ENCODE results near the gene SERPINA1.

DNA sequence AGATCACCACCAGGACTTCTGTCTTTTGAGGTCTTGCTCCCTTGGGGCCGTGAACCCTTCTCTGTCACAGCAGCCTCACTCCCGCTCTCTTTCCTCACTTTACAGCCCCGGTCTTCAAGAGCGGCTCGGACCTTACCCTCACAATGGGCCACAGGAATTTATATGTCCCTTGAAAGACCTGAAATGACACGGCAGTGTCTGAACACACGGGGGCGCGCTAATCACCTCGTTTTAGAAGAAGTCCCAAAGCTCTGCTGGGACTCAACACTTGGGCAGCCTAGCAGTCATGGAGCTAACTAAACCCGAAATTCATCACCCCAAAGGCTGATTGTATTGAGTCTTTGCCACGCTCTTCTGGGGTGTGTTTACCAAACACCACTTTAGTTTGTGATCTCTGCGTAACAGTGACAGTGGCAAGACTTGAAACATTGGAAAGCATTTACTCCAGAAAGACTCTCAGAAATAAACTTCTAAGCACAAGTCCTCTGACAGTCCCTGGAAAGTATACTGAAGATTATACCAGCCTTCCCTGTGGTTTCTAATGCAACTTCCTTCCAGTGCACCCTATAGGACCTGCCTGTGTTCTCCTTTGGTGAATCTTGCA lies 35.2 kb upstream of the SERPINA1 start:
- TF ChIP-seq, protein P1, sequence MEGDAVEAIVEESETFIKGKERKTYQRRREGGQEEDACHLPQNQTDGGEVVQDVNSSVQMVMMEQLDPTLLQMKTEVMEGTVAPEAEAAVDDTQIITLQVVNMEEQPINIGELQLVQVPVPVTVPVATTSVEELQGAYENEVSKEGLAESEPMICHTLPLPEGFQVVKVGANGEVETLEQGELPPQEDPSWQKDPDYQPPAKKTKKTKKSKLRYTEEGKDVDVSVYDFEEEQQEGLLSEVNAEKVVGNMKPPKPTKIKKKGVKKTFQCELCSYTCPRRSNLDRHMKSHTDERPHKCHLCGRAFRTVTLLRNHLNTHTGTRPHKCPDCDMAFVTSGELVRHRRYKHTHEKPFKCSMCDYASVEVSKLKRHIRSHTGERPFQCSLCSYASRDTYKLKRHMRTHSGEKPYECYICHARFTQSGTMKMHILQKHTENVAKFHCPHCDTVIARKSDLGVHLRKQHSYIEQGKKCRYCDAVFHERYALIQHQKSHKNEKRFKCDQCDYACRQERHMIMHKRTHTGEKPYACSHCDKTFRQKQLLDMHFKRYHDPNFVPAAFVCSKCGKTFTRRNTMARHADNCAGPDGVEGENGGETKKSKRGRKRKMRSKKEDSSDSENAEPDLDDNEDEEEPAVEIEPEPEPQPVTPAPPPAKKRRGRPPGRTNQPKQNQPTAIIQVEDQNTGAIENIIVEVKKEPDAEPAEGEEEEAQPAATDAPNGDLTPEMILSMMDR (IDR thresholded peaks at IDR 0.05): peak; percentile 56
- TF ChIP-seq MAX (CRISPR knock-in tag; IDR thresholded peaks at IDR 0.05): no peak
- no peak for TF ChIP-seq FOXP1 (CRISPR knock-in tag; IDR thresholded peaks at IDR 0.05; ENCODE audit: borderline replicate concordance)
- no peak for TF ChIP-seq ELF4 (CRISPR knock-in tag; IDR thresholded peaks at IDR 0.05; ENCODE audit: low read depth)
- no peak for TF ChIP-seq MYBL2 (CRISPR knock-in tag; IDR thresholded peaks at IDR 0.05)
- no peak for TF ChIP-seq JUN (CRISPR knock-in tag; IDR thresholded peaks at IDR 0.05)
